MCF 10A (cell line): ENCODE measurements around the gene ESPN. TPM values are rescaled to one million over a fixed set of nuclear protein-coding genes. Genes with fewer than 3 reads are reported as not detected.

Source experiments
- BruUV-seq: library from RNA; stranded (reverse); fragments of 400-500 nt; replicated peaks from 2 replicates; lab custom pipeline; 2021; lab: Mats Ljungman, UMichigan
- CTCF ChIA-PET: fragments of 300-600 bp; sonication (Branson Sonifier 250); formaldehyde crosslinking; extraction: SDS; loops from one replicate; lab custom pipeline; 2021; ENCODE audit warnings: antibody characterized with exemption, inconsistent platforms; lab: Yijun Ruan, JAX
- POLR2A ChIA-PET: fragments of 300-600, 350-650 bp; sonication (Branson Sonifier 250); formaldehyde crosslinking; extraction: SDS; loops from one replicate; lab custom pipeline; 2020; ENCODE audit warnings: antibody characterized with exemption, inconsistent platforms; lab: Yijun Ruan, JAX
- DNase-seq: peaks from one replicate; pipeline ENCODE4 v3.0.0-alpha.2; 2018; ENCODE audit not compliant: unreplicated experiment
- H3K27ac Mint-ChIP-seq: one replicate; pipeline ENCODE4 v1.8.0; 2022; ENCODE audit warnings: mild to moderate bottlenecking, low read depth, mixed read lengths; ENCODE audit not compliant: unreplicated experiment
- H3K27me3 Mint-ChIP-seq: one replicate; pipeline ENCODE4 v1.8.0; 2022; ENCODE audit warnings: mixed read lengths; ENCODE audit not compliant: insufficient read depth, unreplicated experiment
- H3K36me3 Mint-ChIP-seq: one replicate; pipeline ENCODE4 v1.8.0; 2022; ENCODE audit warnings: mild to moderate bottlenecking, moderate library complexity, mixed read lengths; ENCODE audit not compliant: insufficient read depth, unreplicated experiment
- H3K4me1 Mint-ChIP-seq: one replicate; pipeline ENCODE4 v1.8.0; 2022; ENCODE audit warnings: mixed read lengths; ENCODE audit not compliant: insufficient read depth, unreplicated experiment
- H3K4me3 Mint-ChIP-seq: one replicate; pipeline ENCODE4 v1.8.0; 2022; ENCODE audit warnings: mild to moderate bottlenecking, moderate library complexity, mixed read lengths; ENCODE audit not compliant: unreplicated experiment
- H3K9me3 Mint-ChIP-seq: one replicate; pipeline ENCODE4 v1.8.0; 2022; ENCODE audit warnings: mixed read lengths; ENCODE audit not compliant: unreplicated experiment
- CTCF ChIP-seq: fragments of 200-600 bp; IDR thresholded peaks from one replicate; pipeline ENCODE4 v1.8.0; 2022; ENCODE audit warnings: antibody characterized with exemption, mild to moderate bottlenecking; ENCODE audit not compliant: unreplicated experiment
- intact Hi-C: fragments of 100-400 bp; cut with micrococcal nuclease; formaldehyde crosslinking; loops from 2 replicates; pipeline ENCODE4 v1.14.1; 2022
- total RNA-seq: library from RNA; stranded (reverse); gene quantifications from 2 replicates; pipeline ENCODE4 v1.2.3, GENCODE V29; 2022

Gene ESPN
- total RNA-seq, 1 experiment from 2014 or later: 0.68 TPM

- peak overlapping the region; percentile 51 for H3K27ac Mint-ChIP-seq
- BruUV-seq: no TSS peak
- H3K4me3 Mint-ChIP-seq: peak overlapping the region; percentile 77
- H3K4me1 Mint-ChIP-seq: peaks cover 38% of the 10 kb centered on the region
- ChIA-PET CTCF (interaction anchor here (0.5 to 4.9 kb wide), 19 partner anchors 9 to 244 kb away, joined by 3 to 26 read pairs (median 4); partner anchors contain the start of genes NOL9 and TAS1R1), POLR2A (interaction anchor here (0.6 to 6.3 kb wide), 23 partner anchors 9 to 145 kb away, joined by 3 to 63 read pairs (median 4); partner anchors contain the start of genes ACOT7, KLHL21, NOL9 and ZBTB48)
- no peak for TF ChIP-seq CTCF
- H3K9me3 Mint-ChIP-seq: no peaks in the 10 kb centered on the region
- no peaks in the 10 kb centered on the region for H3K27me3 Mint-ChIP-seq
- peak; percentile 89 for DNase-seq
- intact Hi-C loops: loop anchor here (10.0 kb wide), 1 partner anchor 156 kb away; no protein-coding TSS in a partner anchor
- H3K36me3 Mint-ChIP-seq: peaks cover 5% of the 10 kb centered on the region
Measured at GRCh38 chr1:6488602-6489382, 64.2 kb downstream of the ESPN start.

- TF ChIP-seq CTCF: no peak
- peak overlapping the region; percentile 77 for H3K4me3 Mint-ChIP-seq
- no peaks in the 10 kb centered on the region for H3K27me3 Mint-ChIP-seq
- peak overlapping the region; percentile 66 for H3K27ac Mint-ChIP-seq
- peaks cover 7% of the 10 kb centered on the region for H3K36me3 Mint-ChIP-seq
- no peaks in the 10 kb centered on the region for H3K9me3 Mint-ChIP-seq
- intact Hi-C loops: loop anchor here (10.0 kb wide), 1 partner anchor 155 kb away; no protein-coding TSS in a partner anchor
- no TSS peak for BruUV-seq
- POLR2A ChIA-PET: interaction anchor here (0.6 to 6.3 kb wide), 17 partner anchors 13 to 137 kb away, joined by 3 to 63 read pairs (median 5); partner anchors contain the start of genes ACOT7, KLHL21, NOL9 and ZBTB48
- DNase-seq: no peak
- CTCF ChIA-PET: interaction anchor here (0.6 to 4.9 kb wide), 16 partner anchors 9 to 145 kb away, joined by 3 to 26 read pairs (median 4); partner anchors contain the start of genes NOL9 and TAS1R1
- H3K4me1 Mint-ChIP-seq: peaks cover 38% of the 10 kb centered on the region
Measured at GRCh38 chr1:6489383-6489765, 64.8 kb downstream of the ESPN start.

GRCh38 chr1:6489799-6490180, 65.2 kb downstream of the ESPN start:
- Mint-ChIP-seq H3K4me1 (peaks cover 38% of the 10 kb centered on the region), H3K27ac (peak overlapping the region; percentile 66), H3K27me3 (no peaks in the 10 kb centered on the region), H3K4me3 (peak overlapping the region; percentile 77), H3K36me3 (peaks cover 11% of the 10 kb centered on the region), H3K9me3 (no peaks in the 10 kb centered on the region)
- peak; percentile 78 for DNase-seq
- no TSS peak for BruUV-seq
- TF ChIP-seq CTCF: peak; percentile 97
- intact Hi-C loops: loop anchor here (10.0 kb wide), 1 partner anchor 155 kb away; no protein-coding TSS in a partner anchor
- CTCF ChIA-PET: interaction anchor here (0.6 to 4.9 kb wide), 20 partner anchors 9 to 146 kb away, joined by 3 to 26 read pairs (median 4); partner anchors contain the start of genes NOL9 and TAS1R1
- POLR2A ChIA-PET: interaction anchor here (0.6 to 6.3 kb wide), 14 partner anchors 13 to 123 kb away, joined by 3 to 63 read pairs (median 10); partner anchors contain the start of genes ACOT7, KLHL21, NOL9 and ZBTB48
